Hematopoietic multipotent progenitor cell treated with erythropoietin and hydrocortisone succinate and interleukin-3 and kit ligand, for 15 days (in vitro differentiated cells): ENCODE measurements around the gene RERE.
"Not testable (repeated sequence)": the region's sequence is repeated elsewhere in the genome, so short reads cannot be mapped to it uniquely, and the experiment has no call there.

Source experiments
- DNase-seq: peaks from one replicate; pipeline ENCODE4 v3.0.0-alpha.2; 2015; ENCODE audit warnings: low spot score

Gene RERE

GRCh38 chr1:8602471-8603219 is 214.8 kb downstream of the RERE start:
- DNase-seq, result no peak

- DNase-seq, result no peak
These were observed 217.1 kb downstream of the RERE start for GRCh38 chr1:8600336-8600735.

- DNase-seq, result no peak
These were observed 217.7 kb downstream of the RERE start for GRCh38 chr1:8599646-8600212.

GRCh38 chr1:8598783-8599182 is 218.7 kb downstream of the RERE start:
- no peak for DNase-seq

GRCh38 chr1:8598060-8598724 is 219.2 kb downstream of the RERE start:
- DNase-seq, result no peak

GRCh38 chr1:8597455-8597854 is 220.0 kb downstream of the RERE start:
- no peak for DNase-seq

GRCh38 chr1:8595941-8596340 is 221.5 kb downstream of the RERE start:
- no peak for DNase-seq

- DNase-seq, result no peak
These were observed 222.1 kb downstream of the RERE start for GRCh38 chr1:8595332-8595731.

GRCh38 chr1:8593292-8593691 is 224.1 kb downstream of the RERE start:
- DNase-seq, result not testable (repeated sequence)

- DNase-seq, result no peak
These were observed 225.9 kb downstream of the RERE start for GRCh38 chr1:8591569-8591968.

- no peak for DNase-seq
These were observed 226.6 kb downstream of the RERE start for GRCh38 chr1:8590721-8591351.

GRCh38 chr1:8589571-8589970 is 227.9 kb downstream of the RERE start:
- no peak for DNase-seq

GRCh38 chr1:8587784-8588183 is 229.7 kb downstream of the RERE start:
- DNase-seq, result no peak

GRCh38 chr1:8586438-8586837 is 231.0 kb downstream of the RERE start:
- DNase-seq, result no peak

GRCh38 chr1:8584316-8584715 is 233.1 kb downstream of the RERE start:
- no peak for DNase-seq

GRCh38 chr1:8583031-8583430 is 234.4 kb downstream of the RERE start:
- no peak for DNase-seq

GRCh38 chr1:8580566-8580965 is 236.9 kb downstream of the RERE start:
- no peak for DNase-seq

- DNase-seq, result no peak
These were observed 238.5 kb downstream of the RERE start for GRCh38 chr1:8578936-8579335.

- DNase-seq, result no peak
These were observed 239.1 kb downstream of the RERE start for GRCh38 chr1:8578132-8578877.

GRCh38 chr1:8574985-8575384 is 242.5 kb downstream of the RERE start:
- DNase-seq, result no peak

- no peak for DNase-seq
These were observed 245.3 kb downstream of the RERE start for GRCh38 chr1:8572106-8572505.
